Gastroesophageal sphincter (tissue), 4 donors: ENCODE measurements around the gene TNN. TPM values are rescaled to one million over a fixed set of nuclear protein-coding genes. Genes with fewer than 3 reads are reported as not detected.

Experiments
- ATAC-seq: fragments of 150-250 bp; one replicate; pipeline ENCODE4 v1.9.1; 2016; ENCODE audit warnings: mild to moderate bottlenecking, moderate library complexity
- H3K27ac ChIP-seq, 4 donors: fragments of 200-600 bp; sonication (generic) in 3 of 4; 1 replicate in 3 of 4; 2 replicates in 1 of 4; pipeline ENCODE4 v1.5.1; 2016 to 2019
- H3K27me3 ChIP-seq: fragments of 200-600 bp; sonication (generic); one replicate; pipeline ENCODE4 v1.5.1; 2019
- H3K36me3 ChIP-seq, 2 donors: fragments of 200-600 bp; sonication (generic); one replicate each; pipeline ENCODE4 v1.5.1; 2019; ENCODE audit warnings: control low read depth in 1 of 2
- H3K4me1 ChIP-seq, 3 donors: fragments of 200-600 bp; sonication (generic); 1 replicate in 2 of 3; 2 replicates in 1 of 3; pipeline ENCODE4 v1.5.1; 2016 to 2019; ENCODE audit warnings: control low read depth in 2 of 3
- H3K4me3 ChIP-seq, 2 donors: fragments of 200-600 bp; sonication (generic); one replicate each; pipeline ENCODE4 v1.5.1; 2019; ENCODE audit warnings: mild to moderate bottlenecking in 1 of 2, moderate library complexity in 1 of 2
- H3K9me3 ChIP-seq, 3 donors: fragments of 200-600 bp; sonication (generic); one replicate each; pipeline ENCODE4 v1.5.1; 2017 to 2019; ENCODE audit warnings: control low read depth in 2 of 3
- CTCF ChIP-seq, 4 experiments: fragments of 200-600 bp in 2 of 4; fragments of 450-650 bp in 2 of 4; sonication (generic) in 1 of 4; IDR thresholded peaks; one replicate each; pipeline ENCODE4 v1.5.1; 2017 to 2019; ENCODE audit warnings: antibody characterized with exemption in 4 of 4, mild to moderate bottlenecking in 2 of 4, moderate library complexity in 2 of 4
- EP300 ChIP-seq: sonication (generic); formaldehyde crosslinking; IDR thresholded peaks from one replicate; pipeline ENCODE4 v1.6.1; 2017; ENCODE audit warnings: antibody characterized with exemption, mild to moderate bottlenecking
- POLR2A ChIP-seq, 2 donors: fragments of 450-650 bp; IDR thresholded peaks; one replicate each; pipeline ENCODE4 v1.6.1; 2017; ENCODE audit warnings: antibody characterized with exemption in 2 of 2, mild to moderate bottlenecking in 2 of 2, moderate library complexity in 1 of 2
- POLR2AphosphoS5 ChIP-seq: sonication (generic); formaldehyde crosslinking; IDR thresholded peaks from one replicate; pipeline ENCODE4 v1.6.1; 2017; ENCODE audit warnings: antibody characterized with exemption
- WGBS, 2 donors: methylation state at CpG; one replicate each; pipeline ENCODE4 v1.1.5; 2018; ENCODE audit warnings: low coverage in 1 of 2; 5-methylcytosine and 5-hydroxymethylcytosine counted together
- total RNA-seq, 4 donors: library from RNA; depleted of rRNA; stranded (reverse); fragments of >200 nt; gene quantifications; one replicate each; pipeline ENCODE4 v1.1.0, GENCODE V29; 2016

The TNN gene
- total RNA-seq, 4 donors from 2014 or later: 0.23 to 0.92 (median 0.47) TPM; not detected in 1

GRCh38 chr1:175174309-175175102 lies 106.9 kb downstream of the TNN start:
- TF ChIP-seq EP300: no peak
- no peak for TF ChIP-seq CTCF (IDR thresholded peaks at IDR 0.05)
- no peak for TF ChIP-seq POLR2AphosphoS5
- no peak for TF ChIP-seq POLR2A (IDR thresholded peaks at IDR 0.05)
- peaks cover 0 to 40% of the 10 kb centered on the region in 2 donors for H3K36me3 ChIP-seq
- peaks cover 0 to 20% (median 0%) of the 10 kb centered on the region in 3 donors for H3K4me1 ChIP-seq
- no peak overlapping the region for H3K27ac ChIP-seq
- 62 to 87% methylated on average over 2 to 5 of the region's 5 CpGs for WGBS, 2 donors
- ATAC-seq: no peak
- H3K27me3 ChIP-seq: no peaks in the 10 kb centered on the region
- no peaks in the 10 kb centered on the region for H3K9me3 ChIP-seq
- H3K4me3 ChIP-seq: no peak overlapping the region

- Histone ChIP-seq H3K4me3 (no peak overlapping the region), H3K36me3 (peaks cover 0 to 40% of the 10 kb centered on the region in 2 donors), H3K4me1 (peaks cover 0 to 12% (median 5%) of the 10 kb centered on the region in 3 donors), H3K27me3 (no peaks in the 10 kb centered on the region), H3K27ac (no peak overlapping the region), H3K9me3 (no peaks in the 10 kb centered on the region)
- WGBS, 2 donors: 86 to 89% methylated on average over 1 of the region's 1 CpG
- TF ChIP-seq POLR2A (IDR thresholded peaks at IDR 0.05) (no peak), EP300 (no peak), POLR2AphosphoS5 (no peak), CTCF (IDR thresholded peaks at IDR 0.05) (no peak)
- no peak for ATAC-seq
Observed at GRCh38 chr1:175176246-175176645, 108.6 kb downstream of the TNN start.

DNA sequence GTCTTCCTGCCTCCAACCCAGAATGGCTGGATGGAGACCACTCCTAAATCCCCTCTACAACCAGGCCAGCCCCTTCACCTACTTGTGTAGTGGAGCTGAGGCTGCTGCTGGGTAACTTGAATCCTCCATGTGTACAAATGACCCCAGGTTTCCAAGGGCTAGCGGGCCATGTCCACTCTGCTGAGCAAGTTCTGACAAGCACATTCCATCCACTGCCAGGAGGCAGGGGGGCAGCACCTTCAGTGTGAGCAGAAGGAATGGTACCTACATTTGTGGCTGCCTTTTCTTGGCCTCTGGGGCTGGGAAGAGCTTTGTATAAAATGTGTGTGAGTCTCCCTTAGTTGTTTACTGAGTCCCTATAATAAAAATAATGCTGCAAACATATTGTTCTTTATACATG lies 110.4 kb downstream of the TNN start:
- no peak for ATAC-seq
- Histone ChIP-seq H3K36me3 (peaks cover 0 to 41% of the 10 kb centered on the region in 2 donors), H3K27ac (no peak overlapping the region), H3K4me3 (no peak overlapping the region), H3K9me3 (no peaks in the 10 kb centered on the region), H3K27me3 (no peaks in the 10 kb centered on the region), H3K4me1 (peaks cover 0 to 28% (median 5%) of the 10 kb centered on the region in 3 donors)
- TF ChIP-seq EP300 (no peak), CTCF (IDR thresholded peaks at IDR 0.05) (no peak), POLR2AphosphoS5 (no peak), POLR2A (IDR thresholded peaks at IDR 0.05) (no peak)
- WGBS, 2 donors: 100% methylated on average over 1 of the region's 1 CpG; no CpG with 5 or more reads in 1 of the 2 donors

DNA sequence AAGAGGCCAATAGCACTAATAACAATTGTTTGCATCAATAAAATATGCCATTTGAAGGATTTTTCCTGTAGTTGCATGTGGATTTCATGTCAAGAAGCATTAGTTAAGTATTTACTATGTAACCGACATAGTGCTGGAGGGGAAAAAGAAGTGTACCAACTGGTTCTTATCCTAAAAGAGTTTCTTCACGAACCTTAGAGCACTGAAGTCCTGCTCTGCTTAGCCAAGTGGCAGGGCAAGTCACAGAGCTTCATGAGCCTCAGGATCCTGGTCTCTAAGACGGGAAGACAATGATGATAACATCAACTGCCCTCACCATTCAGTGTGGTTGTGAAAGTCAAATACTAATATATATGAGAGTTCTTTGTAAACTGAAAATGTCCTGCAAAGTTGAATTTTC lies 110.8 kb downstream of the TNN start:
- WGBS, 2 donors: 78 to 82% methylated on average over 3 of the region's 3 CpGs
- H3K9me3 ChIP-seq: no peaks in the 10 kb centered on the region
- H3K4me1 ChIP-seq: peaks cover 0 to 32% (median 5%) of the 10 kb centered on the region in 3 donors
- peaks cover 0 to 37% of the 10 kb centered on the region in 2 donors for H3K36me3 ChIP-seq
- H3K27me3 ChIP-seq: no peaks in the 10 kb centered on the region
- no peak for ATAC-seq
- H3K27ac ChIP-seq: no peak overlapping the region
- H3K4me3 ChIP-seq: no peak overlapping the region
- TF ChIP-seq CTCF (IDR thresholded peaks at IDR 0.05): no peak
- TF ChIP-seq POLR2AphosphoS5: no peak
- no peak for TF ChIP-seq EP300
- TF ChIP-seq POLR2A (IDR thresholded peaks at IDR 0.05): no peak
